Activated naive CD8-positive, alpha-beta T cell treated with anti-CD3 and anti-CD28 coated beads, Interleukin-2, amount 50 U/mL, for 24 hours (primary cell): ENCODE results near the gene ITSN2.

ENCODE experiments used
- ATAC-seq: fragments of 150-1000 bp; cut with Tn5 transposase; one replicate; pipeline ENCODE4 v1.10.0; 2021
- DNase-seq: peaks from one replicate; pipeline ENCODE4 v3.0.0; 2021
- H3K27ac Mint-ChIP-seq: one replicate; pipeline ENCODE4 v1.8.0; 2021; ENCODE audit warnings: mild to moderate bottlenecking, mixed read lengths
- H3K27me3 Mint-ChIP-seq: one replicate; pipeline ENCODE4 v1.8.0; 2021; ENCODE audit warnings: mixed read lengths
- H3K36me3 Mint-ChIP-seq: one replicate; pipeline ENCODE4 v1.8.0; 2021; ENCODE audit warnings: low read depth, mixed read lengths
- H3K4me1 Mint-ChIP-seq: one replicate; pipeline ENCODE4 v1.8.0; 2021; ENCODE audit warnings: mixed read lengths
- H3K4me3 Mint-ChIP-seq: one replicate; pipeline ENCODE4 v1.8.0; 2021; ENCODE audit warnings: mild to moderate bottlenecking, moderate library complexity, mixed read lengths
- H3K9me3 Mint-ChIP-seq: one replicate; pipeline ENCODE4 v1.8.0; 2021; ENCODE audit warnings: mixed read lengths

ITSN2 gene

DNA sequence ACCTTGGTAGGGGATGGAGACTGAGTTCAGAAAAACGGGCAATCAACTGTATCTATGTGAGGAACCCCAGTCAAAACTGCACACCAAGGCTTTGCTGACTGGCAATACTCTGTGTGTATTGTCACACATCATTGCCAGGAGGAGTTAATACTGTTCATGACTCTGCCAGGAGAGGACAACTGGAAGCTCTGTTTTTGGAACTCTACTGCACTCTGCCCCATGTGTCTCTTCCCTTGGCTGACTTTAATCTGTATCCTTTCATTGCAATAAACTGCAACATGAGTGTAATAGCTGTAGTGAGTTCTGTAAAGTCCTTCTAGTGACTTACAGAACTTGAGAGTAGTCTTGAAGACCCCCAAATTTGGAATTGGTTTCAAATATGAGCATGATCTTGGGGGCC, 113.2 kb downstream of the ITSN2 start:
- DNase-seq, result no peak
- H3K36me3 Mint-ChIP-seq, result peaks cover 25% of the 10 kb centered on the region

DNA sequence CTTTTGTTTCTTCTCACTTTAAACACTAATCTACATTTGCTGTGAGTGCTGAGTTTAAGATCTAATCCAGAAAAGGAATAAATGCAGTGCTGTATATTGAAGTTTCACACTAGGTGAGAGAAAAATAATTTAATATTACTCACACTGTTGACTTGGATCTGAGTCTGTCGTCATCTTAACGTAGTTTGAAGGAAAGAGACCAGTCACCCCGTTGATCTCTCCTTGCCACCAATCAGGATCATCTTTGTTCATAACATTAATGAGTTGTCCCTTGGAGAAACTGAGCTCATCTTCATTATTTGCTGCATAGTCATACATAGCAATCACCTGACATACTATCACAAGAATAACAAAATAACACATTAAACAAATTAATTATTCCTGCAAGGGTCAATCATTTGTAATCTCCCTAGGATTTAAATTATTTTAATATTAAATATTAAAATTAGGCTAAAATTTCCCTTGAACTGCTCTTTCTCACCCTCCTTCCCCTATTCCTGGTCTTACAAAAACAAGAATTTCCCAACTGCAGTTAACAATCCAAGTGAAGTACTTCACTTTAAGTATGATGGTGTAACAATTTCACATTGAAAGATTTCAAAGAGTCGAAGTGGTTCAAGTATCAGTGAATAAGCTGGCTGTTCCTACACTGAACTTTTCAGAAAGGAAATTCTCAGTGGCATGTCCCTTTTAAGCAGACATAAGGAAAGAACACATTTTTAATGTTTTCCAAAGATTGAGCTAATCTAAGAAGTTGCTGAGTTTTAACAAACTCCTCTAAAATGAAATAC, 114.2 kb downstream of the ITSN2 start:
- DNase-seq (no peak), ATAC-seq (no peak)
- Mint-ChIP-seq H3K27me3 (no peaks in the 10 kb centered on the region), H3K27ac (no peak overlapping the region), H3K4me3 (no peak overlapping the region), H3K36me3 (peaks cover 21% of the 10 kb centered on the region), H3K9me3 (no peaks in the 10 kb centered on the region), H3K4me1 (no peaks in the 10 kb centered on the region)

More for the DNA sequence above, 113.2 kb downstream of the ITSN2 start:
- no peak for ATAC-seq
- no peaks in the 10 kb centered on the region for H3K9me3 Mint-ChIP-seq
- H3K27ac Mint-ChIP-seq, result no peak overlapping the region
- no peaks in the 10 kb centered on the region for H3K4me1 Mint-ChIP-seq
- H3K27me3 Mint-ChIP-seq, result no peaks in the 10 kb centered on the region
- H3K4me3 Mint-ChIP-seq, result no peak overlapping the region

GRCh38 chr2:24241528-24241927, 118.8 kb downstream of the ITSN2 start:
- H3K27me3 Mint-ChIP-seq, result no peaks in the 10 kb centered on the region
- H3K27ac Mint-ChIP-seq, result no peak overlapping the region
- ATAC-seq (no peak), DNase-seq (no peak)
- H3K9me3 Mint-ChIP-seq, result no peaks in the 10 kb centered on the region
- H3K4me3 Mint-ChIP-seq, result no peak overlapping the region
- H3K36me3 Mint-ChIP-seq, result peaks cover 11% of the 10 kb centered on the region
- no peaks in the 10 kb centered on the region for H3K4me1 Mint-ChIP-seq

- H3K27me3 Mint-ChIP-seq, result no peaks in the 10 kb centered on the region
- ATAC-seq (no peak), DNase-seq (no peak)
- H3K4me3 Mint-ChIP-seq, result no peak overlapping the region
- H3K4me1 Mint-ChIP-seq, result no peaks in the 10 kb centered on the region
- peaks cover 4% of the 10 kb centered on the region for H3K36me3 Mint-ChIP-seq
- no peak overlapping the region for H3K27ac Mint-ChIP-seq
- H3K9me3 Mint-ChIP-seq, result no peaks in the 10 kb centered on the region
Observed at GRCh38 chr2:24239553-24239952, 120.8 kb downstream of the ITSN2 start.

DNA sequence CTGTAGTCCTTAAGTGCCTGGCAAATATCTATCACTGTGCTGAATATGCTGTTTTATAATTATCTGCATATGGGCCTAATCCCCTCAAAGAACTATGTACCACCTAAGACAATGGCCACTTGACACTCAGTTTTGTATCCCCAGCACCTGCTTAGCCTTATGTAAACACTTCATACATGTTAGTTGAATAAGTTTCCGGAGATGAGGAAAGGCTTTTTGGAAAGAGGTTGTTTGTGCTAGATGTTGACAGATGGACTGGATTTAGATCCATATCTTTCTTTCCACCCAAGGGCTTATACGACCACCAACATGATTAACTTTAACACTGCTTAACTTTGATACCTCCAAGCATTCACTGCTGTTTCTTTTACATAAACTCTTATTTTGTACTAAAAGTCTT, 122.2 kb downstream of the ITSN2 start:
- no peak for ATAC-seq
- no peak for DNase-seq
- Mint-ChIP-seq H3K27me3 (no peaks in the 10 kb centered on the region), H3K36me3 (peaks cover 4% of the 10 kb centered on the region), H3K4me1 (no peaks in the 10 kb centered on the region), H3K4me3 (no peak overlapping the region), H3K27ac (no peak overlapping the region), H3K9me3 (no peaks in the 10 kb centered on the region)

DNA sequence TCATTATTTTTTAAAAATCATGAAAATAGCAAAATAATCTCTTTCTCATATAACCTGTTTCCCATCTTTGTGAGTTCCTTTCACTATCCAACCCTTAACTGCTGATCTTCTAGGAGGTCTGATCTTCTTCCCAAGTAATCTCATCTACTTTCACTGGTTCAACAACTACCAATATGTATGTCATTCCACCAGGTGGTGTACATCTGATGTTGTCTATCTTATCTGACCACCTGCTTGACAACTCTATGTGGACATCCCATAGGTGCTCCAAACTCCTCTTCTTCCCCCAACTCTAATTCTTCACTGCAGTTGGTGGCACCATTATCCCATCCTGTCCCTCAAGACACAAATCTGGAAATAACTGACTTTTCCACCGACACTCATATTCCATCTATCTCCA, 123.0 kb downstream of the ITSN2 start:
- Mint-ChIP-seq H3K36me3 (peaks cover 1% of the 10 kb centered on the region), H3K27ac (no peak overlapping the region), H3K4me1 (no peaks in the 10 kb centered on the region), H3K9me3 (no peaks in the 10 kb centered on the region), H3K27me3 (no peaks in the 10 kb centered on the region), H3K4me3 (no peak overlapping the region)
- ATAC-seq, result no peak
- no peak for DNase-seq

GRCh38 chr2:24233321-24233720, 127.0 kb downstream of the ITSN2 start:
- DNase-seq (no peak), ATAC-seq (no peak)
- Mint-ChIP-seq H3K9me3 (no peaks in the 10 kb centered on the region), H3K36me3 (no peaks in the 10 kb centered on the region), H3K4me3 (no peak overlapping the region), H3K27ac (no peak overlapping the region), H3K27me3 (no peaks in the 10 kb centered on the region), H3K4me1 (no peaks in the 10 kb centered on the region)

DNA sequence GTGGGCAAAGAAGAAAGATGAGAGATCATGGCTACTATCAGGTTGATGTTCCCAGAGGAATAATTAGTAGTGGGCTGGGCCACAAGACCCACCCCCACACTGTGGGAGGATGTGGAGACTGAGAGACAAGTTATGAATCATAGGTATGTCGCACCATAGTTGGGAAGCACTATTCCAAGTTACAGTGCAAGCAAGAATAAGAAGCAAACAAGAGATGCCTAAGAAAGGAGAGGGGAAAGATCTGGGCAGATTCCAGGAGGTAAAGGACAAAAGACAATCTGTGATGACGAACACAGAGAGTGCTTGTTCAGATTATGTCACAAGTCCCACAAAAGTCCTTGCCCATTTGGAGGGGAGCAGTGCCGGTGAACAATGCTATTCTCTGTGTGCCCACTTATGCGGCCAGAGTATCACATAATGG, 128.9 kb downstream of the ITSN2 start:
- ATAC-seq (no peak), DNase-seq (no peak)
- H3K36me3 Mint-ChIP-seq, result no peaks in the 10 kb centered on the region
- no peak overlapping the region for H3K27ac Mint-ChIP-seq
- H3K4me3 Mint-ChIP-seq, result no peak overlapping the region
- no peaks in the 10 kb centered on the region for H3K27me3 Mint-ChIP-seq
- no peaks in the 10 kb centered on the region for H3K4me1 Mint-ChIP-seq
- H3K9me3 Mint-ChIP-seq, result no peaks in the 10 kb centered on the region

GRCh38 chr2:24228470-24228869, 131.9 kb downstream of the ITSN2 start:
- H3K27ac Mint-ChIP-seq, result no peak overlapping the region
- no peak overlapping the region for H3K4me3 Mint-ChIP-seq
- no peaks in the 10 kb centered on the region for H3K9me3 Mint-ChIP-seq
- H3K4me1 Mint-ChIP-seq, result no peaks in the 10 kb centered on the region
- no peaks in the 10 kb centered on the region for H3K36me3 Mint-ChIP-seq
- H3K27me3 Mint-ChIP-seq, result no peaks in the 10 kb centered on the region
- DNase-seq (no peak), ATAC-seq (no peak)

GRCh38 chr2:24225499-24226242, 134.7 kb downstream of the ITSN2 start:
- ATAC-seq, result no peak
- no peaks in the 10 kb centered on the region for H3K27me3 Mint-ChIP-seq
- peaks cover under 1% of the 10 kb centered on the region for H3K36me3 Mint-ChIP-seq
- H3K27ac Mint-ChIP-seq, result no peak overlapping the region
- no peaks in the 10 kb centered on the region for H3K4me1 Mint-ChIP-seq
- H3K9me3 Mint-ChIP-seq, result no peaks in the 10 kb centered on the region
- DNase-seq, result no peak
- H3K4me3 Mint-ChIP-seq, result no peak overlapping the region

- Mint-ChIP-seq H3K4me1 (no peaks in the 10 kb centered on the region), H3K9me3 (no peaks in the 10 kb centered on the region), H3K27me3 (no peaks in the 10 kb centered on the region), H3K4me3 (no peak overlapping the region), H3K36me3 (peaks cover 6% of the 10 kb centered on the region), H3K27ac (no peak overlapping the region)
- ATAC-seq (no peak), DNase-seq (no peak)
Observed at GRCh38 chr2:24222946-24223345, 137.4 kb downstream of the ITSN2 start.

GRCh38 chr2:24221343-24222050, 138.8 kb downstream of the ITSN2 start:
- no peak overlapping the region for H3K4me3 Mint-ChIP-seq
- H3K27me3 Mint-ChIP-seq, result no peaks in the 10 kb centered on the region
- ATAC-seq (no peak), DNase-seq (no peak)
- no peak overlapping the region for H3K27ac Mint-ChIP-seq
- peaks cover 6% of the 10 kb centered on the region for H3K36me3 Mint-ChIP-seq
- no peaks in the 10 kb centered on the region for H3K9me3 Mint-ChIP-seq
- no peaks in the 10 kb centered on the region for H3K4me1 Mint-ChIP-seq

DNA sequence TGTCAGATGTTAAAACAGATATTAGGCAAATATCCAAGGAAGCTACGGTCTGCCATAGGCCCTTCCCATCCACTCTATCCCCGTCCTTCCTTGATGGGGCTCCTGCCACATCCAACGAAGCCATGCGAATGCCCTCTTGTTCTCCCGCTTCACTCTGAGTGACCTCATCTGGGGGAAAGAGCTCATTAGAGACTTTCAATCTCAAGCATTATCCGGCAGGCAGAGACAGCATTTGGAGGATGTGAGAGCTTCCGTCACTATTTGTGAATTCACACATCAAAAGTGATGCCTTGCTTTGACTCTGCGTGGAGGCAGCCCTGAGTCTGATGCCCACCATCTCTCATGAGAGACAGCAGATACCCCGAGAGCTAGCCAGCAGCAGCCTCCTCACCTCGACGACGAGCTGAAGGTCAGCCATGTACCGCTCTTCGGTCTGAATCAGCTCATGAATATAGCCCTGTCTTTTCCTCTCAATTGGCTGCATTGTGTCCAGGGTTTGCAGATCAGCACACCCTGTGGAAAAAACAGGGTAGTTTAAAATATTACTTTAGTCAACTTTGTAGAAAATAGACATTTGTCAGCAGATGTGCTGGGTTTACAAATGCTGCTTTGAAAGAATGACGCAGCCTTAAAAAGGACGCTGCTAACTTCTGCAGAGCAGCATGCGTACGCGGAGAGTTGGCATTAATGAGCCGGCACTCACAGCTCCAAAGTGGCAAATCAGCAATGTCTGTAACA, 139.6 kb downstream of the ITSN2 start:
- ATAC-seq (no peak), DNase-seq (no peak)
- Mint-ChIP-seq H3K4me1 (no peaks in the 10 kb centered on the region), H3K36me3 (peaks cover 6% of the 10 kb centered on the region), H3K27ac (no peak overlapping the region), H3K4me3 (no peak overlapping the region), H3K9me3 (no peaks in the 10 kb centered on the region), H3K27me3 (no peaks in the 10 kb centered on the region)

- H3K27ac Mint-ChIP-seq, result no peak overlapping the region
- peaks cover 3% of the 10 kb centered on the region for H3K4me1 Mint-ChIP-seq
- H3K9me3 Mint-ChIP-seq, result no peaks in the 10 kb centered on the region
- peaks cover 5% of the 10 kb centered on the region for H3K36me3 Mint-ChIP-seq
- no peak for ATAC-seq
- H3K4me3 Mint-ChIP-seq, result no peak overlapping the region
- no peaks in the 10 kb centered on the region for H3K27me3 Mint-ChIP-seq
- no peak for DNase-seq
Observed at GRCh38 chr2:24214880-24215279, 145.5 kb downstream of the ITSN2 start.
